ENCODE data around the gene RBKS. TPM values are rescaled to one million over a fixed set of nuclear protein-coding genes. Genes with fewer than 3 reads are reported as not detected.

Gene RBKS
- total RNA-seq, 1 donor from 2014 or later, result 1.2 TPM

- peaks cover 8% of the 10 kb centered on the region for H3K36me3 Mint-ChIP-seq (ENCODE audit: unreplicated experiment)
- no peaks in the 10 kb centered on the region for H3K27me3 Mint-ChIP-seq (ENCODE audit: unreplicated experiment)
- TF ChIP-seq, protein P1, sequence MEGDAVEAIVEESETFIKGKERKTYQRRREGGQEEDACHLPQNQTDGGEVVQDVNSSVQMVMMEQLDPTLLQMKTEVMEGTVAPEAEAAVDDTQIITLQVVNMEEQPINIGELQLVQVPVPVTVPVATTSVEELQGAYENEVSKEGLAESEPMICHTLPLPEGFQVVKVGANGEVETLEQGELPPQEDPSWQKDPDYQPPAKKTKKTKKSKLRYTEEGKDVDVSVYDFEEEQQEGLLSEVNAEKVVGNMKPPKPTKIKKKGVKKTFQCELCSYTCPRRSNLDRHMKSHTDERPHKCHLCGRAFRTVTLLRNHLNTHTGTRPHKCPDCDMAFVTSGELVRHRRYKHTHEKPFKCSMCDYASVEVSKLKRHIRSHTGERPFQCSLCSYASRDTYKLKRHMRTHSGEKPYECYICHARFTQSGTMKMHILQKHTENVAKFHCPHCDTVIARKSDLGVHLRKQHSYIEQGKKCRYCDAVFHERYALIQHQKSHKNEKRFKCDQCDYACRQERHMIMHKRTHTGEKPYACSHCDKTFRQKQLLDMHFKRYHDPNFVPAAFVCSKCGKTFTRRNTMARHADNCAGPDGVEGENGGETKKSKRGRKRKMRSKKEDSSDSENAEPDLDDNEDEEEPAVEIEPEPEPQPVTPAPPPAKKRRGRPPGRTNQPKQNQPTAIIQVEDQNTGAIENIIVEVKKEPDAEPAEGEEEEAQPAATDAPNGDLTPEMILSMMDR (IDR thresholded peaks at IDR 0.05; ENCODE audit: partially characterized antibody, unreplicated experiment), result no peak
- H3K4me1 Mint-ChIP-seq (ENCODE audit: low read depth, unreplicated experiment), result peaks cover 2% of the 10 kb centered on the region
- peak overlapping the region; percentile 87 for H3K27ac Mint-ChIP-seq (ENCODE audit: unreplicated experiment)
- peaks cover 10% of the 10 kb centered on the region for H3K9me3 Mint-ChIP-seq (ENCODE audit: unreplicated experiment)
- no peak overlapping the region for H3K4me3 Mint-ChIP-seq (ENCODE audit: unreplicated experiment)
- no peak for DNase-seq
Measured at GRCh38 chr2:27738349-27739057, 151.7 kb downstream of the RBKS start.

GRCh38 chr2:27737676-27738348 is 152.4 kb downstream of the RBKS start:
- peaks cover 2% of the 10 kb centered on the region for H3K4me1 Mint-ChIP-seq (ENCODE audit: low read depth, unreplicated experiment)
- TF ChIP-seq, protein P1 (IDR thresholded peaks at IDR 0.05; ENCODE audit: partially characterized antibody, unreplicated experiment), result no peak
- peaks cover 8% of the 10 kb centered on the region for H3K36me3 Mint-ChIP-seq (ENCODE audit: unreplicated experiment)
- DNase-seq, result no peak
- H3K27me3 Mint-ChIP-seq (ENCODE audit: unreplicated experiment), result no peaks in the 10 kb centered on the region
- no peak overlapping the region for H3K4me3 Mint-ChIP-seq (ENCODE audit: unreplicated experiment)
- peak overlapping the region; percentile 87 for H3K27ac Mint-ChIP-seq (ENCODE audit: unreplicated experiment)
- peaks cover 10% of the 10 kb centered on the region for H3K9me3 Mint-ChIP-seq (ENCODE audit: unreplicated experiment)

GRCh38 chr2:27736890-27737204 is 153.3 kb downstream of the RBKS start:
- TF ChIP-seq, protein P1 (IDR thresholded peaks at IDR 0.05; ENCODE audit: partially characterized antibody, unreplicated experiment), result no peak
- Mint-ChIP-seq H3K4me1 (ENCODE audit: low read depth, unreplicated experiment) (peaks cover 2% of the 10 kb centered on the region), H3K27ac (ENCODE audit: unreplicated experiment) (peak overlapping the region; percentile 28)

GRCh38 chr2:27736031-27736889 is 153.9 kb downstream of the RBKS start:
- H3K9me3 Mint-ChIP-seq (ENCODE audit: unreplicated experiment), result peaks cover 8% of the 10 kb centered on the region
- no peak overlapping the region for H3K4me3 Mint-ChIP-seq (ENCODE audit: unreplicated experiment)

More at GRCh38 chr2:27736890-27737204, 153.3 kb downstream of the RBKS start:
- DNase-seq, result no peak
- peak overlapping the region; percentile 25 for H3K4me3 Mint-ChIP-seq (ENCODE audit: unreplicated experiment)
- peaks cover 8% of the 10 kb centered on the region for H3K9me3 Mint-ChIP-seq (ENCODE audit: unreplicated experiment)
- H3K27me3 Mint-ChIP-seq (ENCODE audit: unreplicated experiment), result no peaks in the 10 kb centered on the region
- peaks cover 8% of the 10 kb centered on the region for H3K36me3 Mint-ChIP-seq (ENCODE audit: unreplicated experiment)

More at GRCh38 chr2:27736031-27736889, 153.9 kb downstream of the RBKS start:
- peak overlapping the region; percentile 28 for H3K27ac Mint-ChIP-seq (ENCODE audit: unreplicated experiment)
- H3K36me3 Mint-ChIP-seq (ENCODE audit: unreplicated experiment), result peaks cover 6% of the 10 kb centered on the region
- TF ChIP-seq, protein P1 (IDR thresholded peaks at IDR 0.05; ENCODE audit: partially characterized antibody, unreplicated experiment), result no peak
- DNase-seq, result no peak
- H3K27me3 Mint-ChIP-seq (ENCODE audit: unreplicated experiment), result no peaks in the 10 kb centered on the region
- H3K4me1 Mint-ChIP-seq (ENCODE audit: low read depth, unreplicated experiment), result peaks cover 2% of the 10 kb centered on the region

Data from glutamatergic neuron (in vitro differentiated cells).